Endothelial cell of umbilical vein (primary cell): ENCODE data around the gene SLC35B2. TPM values are rescaled to one million over a fixed set of nuclear protein-coding genes. Genes with fewer than 3 reads are reported as not detected.

ENCODE experiments used
- BruUV-seq: library from RNA; stranded (reverse); fragments of 400-500 nt; replicated peaks from 2 replicates; lab custom pipeline; 2021; lab: Mats Ljungman, UMichigan
- CTCF ChIA-PET: fragments of 300-600, 350-600 bp; sonication (Branson Sonifier 250); formaldehyde crosslinking; loops from one replicate; lab custom pipeline; 2021; ENCODE audit warnings: antibody characterized with exemption, inconsistent platforms; lab: Charles Lee
- POLR2A ChIA-PET: fragments of 300-600, 350-600 bp; sonication (Branson Sonifier 250); formaldehyde crosslinking; loops from one replicate; lab custom pipeline; 2021; ENCODE audit warnings: antibody characterized with exemption, inconsistent platforms; lab: Charles Lee
- DNase-seq: peaks from one replicate; pipeline ENCODE4 v3.0.0-alpha.2; 2011; ENCODE audit warnings: low read depth, low spot score
- FAIRE-seq: peaks from 2 replicates; lab custom pipeline; 2011; peaks lifted over from hg19 to GRCh38; lab: Jason Lieb, UNC
- H2AFZ ChIP-seq: 2 replicates; pipeline ENCODE4 v1.6.0; 2012; ENCODE audit warnings: low read depth, low read length, control low read depth, inconsistent platforms
- H3K27ac ChIP-seq: 2 replicates; pipeline ENCODE4 v1.5.1; 2011; ENCODE audit warnings: low read depth, mild to moderate bottlenecking, control low read depth, low read length, moderate library complexity; ENCODE audit not compliant: insufficient read depth
- H3K27me3 ChIP-seq, 2 experiments: 2 replicates each; pipeline versions ENCODE4 v1.6.0 to v1.6.1; 2011; ENCODE audit warnings: low read length in 2 of 2, mixed read lengths in 1 of 2; ENCODE audit not compliant: control insufficient read depth in 2 of 2, insufficient read depth in 2 of 2
- H3K36me3 ChIP-seq, 2 experiments: 2 replicates in 1 of 2; 3 replicates in 1 of 2; pipeline ENCODE4 v1.5.1; 2011; ENCODE audit warnings: low read length in 2 of 2, mild to moderate bottlenecking in 1 of 2, moderate library complexity in 1 of 2; ENCODE audit not compliant: control insufficient read depth in 2 of 2, insufficient read depth in 2 of 2; ENCODE audit errors: extremely low read depth in 1 of 2
- H3K4me1 ChIP-seq: 3 replicates; pipeline ENCODE4 v1.5.1; 2011; ENCODE audit warnings: mild to moderate bottlenecking, low read length; ENCODE audit not compliant: control insufficient read depth, insufficient read depth; ENCODE audit errors: extremely low read depth
- H3K4me2 ChIP-seq: 2 replicates; pipeline ENCODE4 v1.6.1; 2011; ENCODE audit warnings: low read length, control low read depth, mixed read lengths; ENCODE audit not compliant: insufficient read depth
- H3K4me3 ChIP-seq, 3 experiments: fragments of 200-600 bp in 1 of 3; sonication (generic), shearing (Covaris generic) in 1 of 3; replicated peaks in 1 of 3; 2 replicates each; pipeline ENCODE4 v1.5.1; 2011 to 2016; ENCODE audit warnings: control low read depth in 3 of 3, low read length in 3 of 3, mild to moderate bottlenecking in 2 of 3, inconsistent platforms in 1 of 3, low read depth in 1 of 3, moderate library complexity in 1 of 3; ENCODE audit not compliant: insufficient read depth in 1 of 3
- H3K79me2 ChIP-seq: 2 replicates; pipeline ENCODE4 v1.6.0; 2012; ENCODE audit warnings: low read length, inconsistent platforms; ENCODE audit not compliant: control insufficient read depth, insufficient read depth
- H3K9ac ChIP-seq: replicated peaks from 2 replicates; pipeline ENCODE3; 2011; ENCODE audit warnings: low read length, control low read depth; ENCODE audit not compliant: insufficient read depth; ENCODE audit errors: extremely low read depth
- H3K9me1 ChIP-seq: replicated peaks from 3 replicates; pipeline ENCODE4 v1.6.0; 2011; ENCODE audit warnings: mild to moderate bottlenecking, low read length; ENCODE audit not compliant: control insufficient read depth, insufficient read depth; ENCODE audit errors: extremely low read depth
- H3K9me3 ChIP-seq: replicated peaks from 2 replicates; pipeline ENCODE4 v1.5.1; 2012; ENCODE audit warnings: low read length, inconsistent platforms; ENCODE audit not compliant: control insufficient read depth, insufficient read depth
- H4K20me1 ChIP-seq: replicated peaks from 2 replicates; pipeline ENCODE3; 2011; ENCODE audit warnings: mild to moderate bottlenecking, low read length; ENCODE audit not compliant: control insufficient read depth, insufficient read depth; ENCODE audit errors: extremely low read depth
- EZH2 ChIP-seq: IDR thresholded peaks from 2 replicates; pipeline ENCODE4 v1.6.1; 2012; ENCODE audit warnings: borderline replicate concordance, low read depth, mild to moderate bottlenecking, moderate library complexity, low read length, inconsistent platforms; ENCODE audit not compliant: severe bottlenecking
- FOS ChIP-seq: IDR thresholded peaks from 2 replicates; pipeline ENCODE4 v1.6.1; 2011; ENCODE audit warnings: mild to moderate bottlenecking, low read length, moderate library complexity, borderline replicate concordance; ENCODE audit not compliant: insufficient read depth
- GATA2 ChIP-seq: IDR thresholded peaks from 2 replicates; pipeline ENCODE4 v1.7.0; 2011; ENCODE audit warnings: low read depth, mild to moderate bottlenecking, moderate library complexity, mixed read lengths, low read length; ENCODE audit not compliant: insufficient read length, insufficient read depth
- JUN ChIP-seq: IDR thresholded peaks from 2 replicates; pipeline ENCODE4 v1.6.1; 2011; ENCODE audit warnings: borderline replicate concordance, low read depth; ENCODE audit not compliant: insufficient read length, insufficient read depth
- MYC ChIP-seq: IDR thresholded peaks from one replicate; pipeline ENCODE4 v1.6.1; 2011; ENCODE audit warnings: mild to moderate bottlenecking, low read depth, low read length
- POLR2A ChIP-seq: IDR thresholded peaks from 2 replicates; pipeline ENCODE4 v1.6.1; 2012; ENCODE audit warnings: low read depth, mild to moderate bottlenecking, control low read depth, low read length
- POLR2AphosphoS5 ChIP-seq: IDR thresholded peaks from 2 replicates; pipeline ENCODE4 v1.6.1; 2012; ENCODE audit warnings: low read depth, mild to moderate bottlenecking, control low read depth, low read length, moderate library complexity; ENCODE audit not compliant: insufficient read depth
- dilution Hi-C: fragments of 300-500 bp; cut with MboI; formaldehyde crosslinking; loops from one replicate; pipeline ENCODE4 v1.15.0; 2019; ENCODE audit warnings: low sequenced_read_pairs; ENCODE audit not compliant: extremely low pct_ligation_motif_present
- intact Hi-C: fragments of 100-400 bp; cut with micrococcal nuclease; formaldehyde crosslinking; loops from one replicate; pipeline ENCODE4 v1.10.0; 2022
- polyA plus RNA-seq, 4 experiments: library from polyadenylated mRNA; depleted of rRNA in 3 of 4; stranded (reverse) in 3 of 4; unstranded in 1 of 4; fragments of >200 nt; gene quantifications; 2 replicates each; pipeline versions ENCODE4 v1.2.1 to v1.2.3, GENCODE V29; 2011 to 2012; ENCODE audit warnings: missing spikeins in 1 of 4
- total RNA-seq: library from RNA; stranded (reverse); gene quantifications from 2 replicates; pipeline ENCODE4 v1.2.3, GENCODE V29; 2021
- TF ChIP-seq, protein P1 (sequence below): IDR thresholded peaks from 2 replicates; pipeline ENCODE4 v1.6.1; 2011; ENCODE audit not compliant: insufficient read depth, insufficient read length
- TF ChIP-seq, protein P2 (sequence below), 2 donors: IDR thresholded peaks; 1 replicate in 1 of 2; 2 replicates in 1 of 2; pipeline ENCODE4 v1.5.1; 2011; ENCODE audit warnings: low read length in 2 of 2, mild to moderate bottlenecking in 2 of 2, moderate library complexity in 2 of 2, control low read depth in 1 of 2, inconsistent platforms in 1 of 2, low read depth in 1 of 2; ENCODE audit not compliant: insufficient read depth in 1 of 2; ENCODE audit errors: extremely low read depth in 1 of 2

SLC35B2 gene
- total and polyA plus RNA-seq, 2 donors (not counting 3 experiments of a cell fraction or from before 2014, with no cell fraction given): 53.4 to 112 TPM

DNA sequence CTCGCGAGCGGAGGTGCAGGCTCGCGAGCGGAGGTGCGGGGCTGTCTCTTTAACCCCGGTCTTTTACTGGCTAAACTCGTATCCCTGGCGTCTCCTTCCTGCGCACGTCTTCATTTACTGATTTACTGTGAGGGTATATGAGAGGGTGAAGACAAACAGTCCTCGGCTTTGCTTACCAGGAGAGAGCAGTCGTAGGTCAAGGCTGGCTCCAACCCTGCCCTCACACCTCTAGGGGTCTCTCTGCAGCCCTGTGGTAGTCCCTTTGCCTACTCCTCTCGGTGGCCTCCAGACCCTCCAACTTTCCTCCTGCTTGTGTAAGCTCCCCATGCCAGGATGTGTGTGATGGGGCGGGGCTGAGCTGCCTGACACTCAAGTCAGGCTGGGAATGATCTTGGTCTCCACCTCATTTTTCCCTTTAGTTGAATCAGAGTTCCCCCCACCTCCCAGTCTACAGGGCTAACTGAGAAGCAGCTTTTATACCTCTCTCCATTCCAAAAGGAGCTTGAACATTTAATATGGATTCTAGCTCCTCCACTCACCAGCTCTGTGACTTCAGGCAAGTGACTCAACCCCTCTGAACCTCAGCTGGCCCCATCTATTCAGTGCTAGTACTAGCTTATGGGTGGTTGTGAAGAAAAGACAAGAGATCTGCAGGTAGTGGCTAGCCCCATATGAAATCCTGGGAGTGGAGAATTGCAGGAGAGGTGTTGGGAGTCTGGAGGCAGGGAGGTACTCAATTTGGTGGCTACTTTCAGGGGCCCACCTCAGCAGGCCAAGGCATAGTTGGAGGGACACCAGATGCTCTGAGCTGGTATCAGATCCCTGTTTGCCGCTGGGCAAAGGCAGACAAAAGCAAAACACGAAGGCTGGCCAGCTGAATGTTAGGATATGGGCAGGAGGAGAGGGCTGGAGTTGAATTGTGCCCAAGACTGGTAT is 33.0 kb downstream of the SLC35B2 start:
- Histone ChIP-seq H2AFZ (no peak overlapping the region), H3K4me2 (peak overlapping the region; percentile 75), H3K4me3 (peak overlapping the region; percentile 56 to 82 (median 72)), H4K20me1 (no peaks in the 10 kb centered on the region), H3K9me3 (no peaks in the 10 kb centered on the region), H3K27me3 (no peaks in the 10 kb centered on the region), H3K79me2 (peaks cover 81% of the 10 kb centered on the region), H3K27ac (peak overlapping the region; percentile 4), H3K9ac (peak overlapping the region; percentile 63), H3K9me1 (no peaks in the 10 kb centered on the region), H3K4me1 (peaks cover 49% of the 10 kb centered on the region), H3K36me3 (peaks cover under 1 to 2% of the 10 kb centered on the region in 2 experiments)
- FAIRE-seq: peak; percentile 67
- ChIA-PET CTCF (interaction anchor here (1.0 to 9.2 kb wide), 13 partner anchors 10 to 128 kb away, joined by 3 to 91 read pairs (median 7); partner anchors contain the start of gene HSP90AB1), POLR2A (interaction anchor here (0.6 to 5.3 kb wide), 4 partner anchors 10 to 47 kb away, joined by 3 to 34 read pairs (median 4); partner anchors contain the start of gene HSP90AB1)
- peak; percentile 51 for DNase-seq
- BruUV-seq: TSS peak; percentile 13
- dilution Hi-C loops: no loop called here
- intact Hi-C loops: no loop called here
- TF ChIP-seq, protein P1, sequence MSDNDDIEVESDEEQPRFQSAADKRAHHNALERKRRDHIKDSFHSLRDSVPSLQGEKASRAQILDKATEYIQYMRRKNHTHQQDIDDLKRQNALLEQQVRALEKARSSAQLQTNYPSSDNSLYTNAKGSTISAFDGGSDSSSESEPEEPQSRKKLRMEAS: no peak
- TF ChIP-seq MYC (no peak), FOS (no peak), EZH2 (no peak), GATA2 (no peak), JUN (no peak), POLR2AphosphoS5 (no peak), POLR2A (no peak)
- TF ChIP-seq, protein P2, sequence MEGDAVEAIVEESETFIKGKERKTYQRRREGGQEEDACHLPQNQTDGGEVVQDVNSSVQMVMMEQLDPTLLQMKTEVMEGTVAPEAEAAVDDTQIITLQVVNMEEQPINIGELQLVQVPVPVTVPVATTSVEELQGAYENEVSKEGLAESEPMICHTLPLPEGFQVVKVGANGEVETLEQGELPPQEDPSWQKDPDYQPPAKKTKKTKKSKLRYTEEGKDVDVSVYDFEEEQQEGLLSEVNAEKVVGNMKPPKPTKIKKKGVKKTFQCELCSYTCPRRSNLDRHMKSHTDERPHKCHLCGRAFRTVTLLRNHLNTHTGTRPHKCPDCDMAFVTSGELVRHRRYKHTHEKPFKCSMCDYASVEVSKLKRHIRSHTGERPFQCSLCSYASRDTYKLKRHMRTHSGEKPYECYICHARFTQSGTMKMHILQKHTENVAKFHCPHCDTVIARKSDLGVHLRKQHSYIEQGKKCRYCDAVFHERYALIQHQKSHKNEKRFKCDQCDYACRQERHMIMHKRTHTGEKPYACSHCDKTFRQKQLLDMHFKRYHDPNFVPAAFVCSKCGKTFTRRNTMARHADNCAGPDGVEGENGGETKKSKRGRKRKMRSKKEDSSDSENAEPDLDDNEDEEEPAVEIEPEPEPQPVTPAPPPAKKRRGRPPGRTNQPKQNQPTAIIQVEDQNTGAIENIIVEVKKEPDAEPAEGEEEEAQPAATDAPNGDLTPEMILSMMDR (IDR thresholded peaks at IDR 0.05; ENCODE audit: extremely low read depth in 1 of 2, insufficient read depth in 1 of 2, low read depth in 1 of 2, low read length in 2 of 2): no peak
